ENCODE measurements around the gene PFKFB3. TPM values are rescaled to one million over a fixed set of nuclear protein-coding genes. Genes with fewer than 3 reads are reported as not detected.

The PFKFB3 gene
- total RNA-seq, 2 donors from 2014 or later, result 31.2 to 34.5 TPM

DNA sequence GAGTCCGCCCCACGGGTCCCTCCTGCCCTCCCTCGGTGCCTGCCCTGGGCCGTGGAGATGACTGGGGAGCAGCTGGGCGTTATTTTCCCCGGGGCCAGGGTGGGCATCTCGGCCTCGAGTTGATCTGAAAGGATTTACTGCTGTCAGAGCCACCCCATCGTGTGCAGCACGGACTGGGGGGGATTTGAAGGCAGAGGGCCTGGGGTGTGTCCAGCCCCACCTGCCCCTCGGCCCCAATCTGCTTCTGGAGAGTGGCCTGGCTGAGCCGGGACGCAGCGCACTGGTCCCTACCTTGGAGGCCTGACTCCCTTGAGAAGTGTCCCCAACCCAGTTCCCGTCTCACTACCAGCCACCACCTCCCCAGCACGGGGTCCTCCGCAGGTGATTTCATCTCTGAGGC lies 24.2 kb upstream of the PFKFB3 start:
- peaks cover 14% of the 10 kb centered on the region for H3K4me1 Mint-ChIP-seq
- H3K27me3 Mint-ChIP-seq (ENCODE audit: insufficient read depth), result no peaks in the 10 kb centered on the region
- no peaks in the 10 kb centered on the region for H3K9me3 Mint-ChIP-seq
- no peak overlapping the region for H3K27ac Mint-ChIP-seq
- Histone ChIP-seq H3K9ac (ENCODE audit: extremely low read depth, low read length, poor library complexity, severe bottlenecking) (no peak overlapping the region), H3K9me3 (ENCODE audit: control insufficient read depth, low read length) (no peaks in the 10 kb centered on the region), H3K27ac (ENCODE audit: low read depth, low read length) (no peak overlapping the region), H3K36me3 (ENCODE audit: control insufficient read depth, insufficient read depth, low read length) (no peaks in the 10 kb centered on the region), H3K4me1 (ENCODE audit: control insufficient read depth, insufficient read depth, low read length) (no peaks in the 10 kb centered on the region), H3K27me3 (ENCODE audit: control insufficient read depth, insufficient read depth, low read length, poor library complexity, severe bottlenecking) (no peaks in the 10 kb centered on the region), H3K4me3 (ENCODE audit: low read length) (no peak overlapping the region)
- TF ChIP-seq, protein P1, sequence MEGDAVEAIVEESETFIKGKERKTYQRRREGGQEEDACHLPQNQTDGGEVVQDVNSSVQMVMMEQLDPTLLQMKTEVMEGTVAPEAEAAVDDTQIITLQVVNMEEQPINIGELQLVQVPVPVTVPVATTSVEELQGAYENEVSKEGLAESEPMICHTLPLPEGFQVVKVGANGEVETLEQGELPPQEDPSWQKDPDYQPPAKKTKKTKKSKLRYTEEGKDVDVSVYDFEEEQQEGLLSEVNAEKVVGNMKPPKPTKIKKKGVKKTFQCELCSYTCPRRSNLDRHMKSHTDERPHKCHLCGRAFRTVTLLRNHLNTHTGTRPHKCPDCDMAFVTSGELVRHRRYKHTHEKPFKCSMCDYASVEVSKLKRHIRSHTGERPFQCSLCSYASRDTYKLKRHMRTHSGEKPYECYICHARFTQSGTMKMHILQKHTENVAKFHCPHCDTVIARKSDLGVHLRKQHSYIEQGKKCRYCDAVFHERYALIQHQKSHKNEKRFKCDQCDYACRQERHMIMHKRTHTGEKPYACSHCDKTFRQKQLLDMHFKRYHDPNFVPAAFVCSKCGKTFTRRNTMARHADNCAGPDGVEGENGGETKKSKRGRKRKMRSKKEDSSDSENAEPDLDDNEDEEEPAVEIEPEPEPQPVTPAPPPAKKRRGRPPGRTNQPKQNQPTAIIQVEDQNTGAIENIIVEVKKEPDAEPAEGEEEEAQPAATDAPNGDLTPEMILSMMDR (conservative IDR thresholded peaks at IDR 0.05), result no peak
- peaks cover 6% of the 10 kb centered on the region for H3K36me3 Mint-ChIP-seq (ENCODE audit: low read depth)
- no peak for DNase-seq
- 92 to 96% methylated on average over 8 to 17 of the region's 17 CpGs for WGBS, 2 experiments (ENCODE audit: insufficient coverage in 1 of 2, insufficient read length in 1 of 2)
- no peak overlapping the region for H3K4me3 Mint-ChIP-seq

- TF ChIP-seq, protein P1 (conservative IDR thresholded peaks at IDR 0.05), result no peak
- Histone ChIP-seq H3K9me3 (ENCODE audit: control insufficient read depth, low read length) (no peaks in the 10 kb centered on the region), H3K9ac (ENCODE audit: extremely low read depth, low read length, poor library complexity, severe bottlenecking) (no peak overlapping the region), H3K27ac (ENCODE audit: low read depth, low read length) (no peak overlapping the region), H3K4me3 (ENCODE audit: low read length) (no peak overlapping the region), H3K4me1 (ENCODE audit: control insufficient read depth, insufficient read depth, low read length) (no peaks in the 10 kb centered on the region), H3K36me3 (ENCODE audit: control insufficient read depth, insufficient read depth, low read length) (no peaks in the 10 kb centered on the region), H3K27me3 (ENCODE audit: control insufficient read depth, insufficient read depth, low read length, poor library complexity, severe bottlenecking) (no peaks in the 10 kb centered on the region)
- H3K27me3 Mint-ChIP-seq (ENCODE audit: insufficient read depth), result no peaks in the 10 kb centered on the region
- 85 to 95% methylated on average over 4 to 8 of the region's 8 CpGs for WGBS, 2 experiments (ENCODE audit: insufficient coverage in 1 of 2, insufficient read length in 1 of 2)
- H3K36me3 Mint-ChIP-seq (ENCODE audit: low read depth), result peaks cover 6% of the 10 kb centered on the region
- peaks cover 14% of the 10 kb centered on the region for H3K4me1 Mint-ChIP-seq
- no peak overlapping the region for H3K4me3 Mint-ChIP-seq
- no peaks in the 10 kb centered on the region for H3K9me3 Mint-ChIP-seq
- H3K27ac Mint-ChIP-seq, result no peak overlapping the region
- DNase-seq, result no peak
Measured at GRCh38 chr10:6179078-6179477, 23.7 kb upstream of the PFKFB3 start.

DNA sequence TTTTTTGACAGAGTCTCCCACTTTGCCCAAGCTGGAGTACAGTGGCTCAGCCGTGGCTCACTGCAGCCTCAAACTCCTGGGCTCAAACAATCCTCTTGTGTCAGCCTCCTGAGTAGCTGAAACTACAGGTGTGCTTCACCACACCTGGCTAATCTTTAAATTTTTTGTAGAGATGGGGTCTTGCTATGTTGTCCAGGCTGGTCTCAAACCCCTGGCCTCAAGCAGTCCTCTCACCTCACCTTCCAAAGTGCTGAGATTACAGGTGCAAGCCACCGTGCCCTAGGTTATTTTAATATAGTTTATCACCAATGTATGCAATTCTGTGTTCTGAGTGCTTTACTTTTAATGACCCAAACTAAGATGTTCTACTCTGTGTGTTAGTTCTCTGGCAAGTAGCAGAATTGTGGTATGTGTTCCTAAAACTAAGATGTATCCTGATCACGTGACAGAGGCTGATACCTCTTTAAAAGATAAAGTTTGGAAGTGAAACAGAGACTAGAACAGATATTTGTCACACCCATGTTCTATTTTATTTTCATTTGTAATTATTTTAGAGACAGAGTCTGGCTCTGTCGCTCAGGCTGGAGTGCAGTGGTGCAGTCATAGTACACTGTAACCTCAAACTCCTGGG lies 22.1 kb upstream of the PFKFB3 start:
- H3K27me3 ChIP-seq (ENCODE audit: control insufficient read depth, insufficient read depth, low read length, poor library complexity, severe bottlenecking), result no peaks in the 10 kb centered on the region
- no peak overlapping the region for H3K9ac ChIP-seq (ENCODE audit: extremely low read depth, low read length, poor library complexity, severe bottlenecking)
- H3K4me1 ChIP-seq (ENCODE audit: control insufficient read depth, insufficient read depth, low read length), result no peaks in the 10 kb centered on the region
- Mint-ChIP-seq H3K36me3 (ENCODE audit: low read depth) (peaks cover 5% of the 10 kb centered on the region), H3K27me3 (ENCODE audit: insufficient read depth) (no peaks in the 10 kb centered on the region), H3K4me3 (no peak overlapping the region), H3K4me1 (peaks cover 14% of the 10 kb centered on the region), H3K9me3 (no peaks in the 10 kb centered on the region), H3K27ac (no peak overlapping the region)
- 95 to 100% methylated on average over 3 to 4 of the region's 4 CpGs for WGBS, 2 experiments (ENCODE audit: insufficient coverage in 1 of 2, insufficient read length in 1 of 2)
- H3K27ac ChIP-seq (ENCODE audit: low read depth, low read length), result no peak overlapping the region
- H3K36me3 ChIP-seq (ENCODE audit: control insufficient read depth, insufficient read depth, low read length), result no peaks in the 10 kb centered on the region
- TF ChIP-seq, protein P1 (conservative IDR thresholded peaks at IDR 0.05), result no peak
- H3K9me3 ChIP-seq (ENCODE audit: control insufficient read depth, low read length), result no peaks in the 10 kb centered on the region
- DNase-seq, result no peak
- no peak overlapping the region for H3K4me3 ChIP-seq (ENCODE audit: low read length)
